Posterior cingulate gyrus (tissue), 11 donors: ENCODE results near the gene MROH2A.

Experiments used
- DNase-seq, 10 donors: peaks; one replicate each; pipeline versions ENCODE4 v3.0.0 to v3.0.0-alpha.2; 2020 to 2021; ENCODE audit warnings: mixed read lengths in 3 of 10
- intact Hi-C: fragments of 100-400 bp; cut with DNase I; formaldehyde crosslinking; loops from one replicate; pipeline ENCODE4 v1.15.1; 2023

MROH2A gene

DNA sequence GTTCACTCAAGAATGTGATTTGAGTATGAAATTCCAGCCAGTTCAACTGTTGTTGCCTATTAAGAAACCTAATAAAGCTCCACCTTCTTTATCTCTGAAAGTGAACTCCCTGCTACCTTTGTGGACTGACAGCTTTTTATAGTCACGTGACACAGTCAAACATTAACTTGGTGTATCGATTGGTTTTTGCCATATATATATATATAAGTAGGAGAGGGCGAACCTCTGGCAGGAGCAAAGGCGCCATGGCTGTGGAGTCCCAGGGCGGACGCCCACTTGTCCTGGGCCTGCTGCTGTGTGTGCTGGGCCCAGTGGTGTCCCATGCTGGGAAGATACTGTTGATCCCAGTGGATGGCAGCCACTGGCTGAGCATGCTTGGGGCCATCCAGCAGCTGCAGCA, 18.1 kb upstream of the MROH2A start, which contains the start of gene UGT1A1:
TSS of gene UGT1A1 (plus strand) at position 228 of the 400 bp plus-strand sequence. CDS start at position 246, 18 bp downstream.
- DNase-seq = no peak
- intact Hi-C loops = no loop called here

DNA sequence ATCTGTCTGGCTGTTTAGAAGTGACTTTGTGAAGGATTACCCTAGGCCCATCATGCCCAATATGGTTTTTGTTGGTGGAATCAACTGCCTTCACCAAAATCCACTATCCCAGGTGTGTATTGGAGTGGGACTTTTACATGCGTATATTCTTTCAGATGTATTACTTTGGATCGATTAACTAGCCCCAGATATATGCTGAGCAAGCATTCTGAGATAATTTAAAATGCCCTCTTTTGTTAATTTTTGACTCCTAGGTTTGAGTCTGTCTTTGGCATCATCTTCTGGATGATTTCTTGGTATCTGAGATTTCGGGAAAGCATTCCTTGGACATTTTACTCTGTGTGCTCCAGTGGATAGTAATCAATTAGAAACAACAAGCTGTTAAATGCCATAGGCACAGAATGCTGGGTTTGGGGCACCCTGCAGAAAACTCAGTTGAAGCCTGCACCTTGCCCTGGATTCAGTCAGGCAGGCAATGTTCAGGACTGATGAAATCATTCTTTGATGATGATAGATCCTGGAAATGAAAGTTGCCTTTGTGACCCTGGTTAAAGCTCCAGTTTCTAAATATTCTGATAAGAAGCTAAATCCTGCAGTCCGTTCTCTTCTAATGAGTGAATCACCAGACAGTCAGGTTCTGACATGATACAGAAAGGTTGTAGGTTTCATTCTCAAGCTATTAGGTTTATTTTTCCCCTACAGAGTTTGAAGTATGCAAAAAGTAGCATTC, 16.9 kb upstream of the MROH2A start:
- intact Hi-C loops = no loop called here
- no peak for DNase-seq

GRCh38 chr2:233764264-233764663, 13.9 kb upstream of the MROH2A start:
- intact Hi-C loops = no loop called here
- no peak for DNase-seq

DNA sequence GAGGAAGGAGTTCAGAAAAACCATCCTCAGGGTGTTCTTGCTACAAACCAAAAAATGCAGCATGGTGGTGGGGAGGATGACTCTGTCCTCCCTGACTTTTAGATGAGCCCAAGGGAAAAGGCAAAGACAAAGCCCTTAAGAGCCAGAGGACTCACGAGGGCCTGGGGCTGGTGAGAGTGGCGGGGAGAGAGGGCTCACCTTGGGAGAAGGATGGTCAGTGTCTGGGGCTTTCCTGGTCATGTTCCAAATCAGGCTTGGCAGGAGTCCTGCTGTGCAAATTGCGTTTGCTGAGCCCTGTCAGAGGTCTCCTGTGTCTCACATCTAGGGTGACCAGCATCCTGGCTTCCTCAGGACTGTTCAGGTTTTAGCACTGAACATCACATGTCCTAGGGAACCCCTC, 13.4 kb upstream of the MROH2A start:
- no peak for DNase-seq
- intact Hi-C loops = no loop called here

GRCh38 chr2:233766416-233766815, 11.7 kb upstream of the MROH2A start:
- no peak for DNase-seq
- intact Hi-C loops = no loop called here

DNA sequence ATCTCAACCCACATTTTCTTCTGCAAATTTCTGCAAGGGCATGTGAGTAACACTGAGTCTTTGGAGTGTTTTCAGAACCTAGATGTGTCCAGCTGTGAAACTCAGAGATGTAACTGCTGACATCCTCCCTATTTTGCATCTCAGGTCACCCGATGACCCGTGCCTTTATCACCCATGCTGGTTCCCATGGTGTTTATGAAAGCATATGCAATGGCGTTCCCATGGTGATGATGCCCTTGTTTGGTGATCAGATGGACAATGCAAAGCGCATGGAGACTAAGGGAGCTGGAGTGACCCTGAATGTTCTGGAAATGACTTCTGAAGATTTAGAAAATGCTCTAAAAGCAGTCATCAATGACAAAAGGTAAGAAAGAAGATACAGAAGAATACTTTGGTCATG, 10.1 kb upstream of the MROH2A start:
- DNase-seq = no peak
- intact Hi-C loops = no loop called here

GRCh38 chr2:233769260-233769659, 8.9 kb upstream of the MROH2A start:
- intact Hi-C loops = no loop called here

GRCh38 chr2:233772153-233772552, 6.0 kb upstream of the MROH2A start:
- intact Hi-C loops = no loop called here
- no peak for DNase-seq

More at GRCh38 chr2:233769260-233769659, 8.9 kb upstream of the MROH2A start:
- DNase-seq = no peak

GRCh38 chr2:233772583-233772982, 5.5 kb upstream of the MROH2A start:
- no peak for DNase-seq
- intact Hi-C loops = no loop called here

- intact Hi-C loops = no loop called here
- DNase-seq = no peak
Measured at GRCh38 chr2:233773854-233774253, 4.3 kb upstream of the MROH2A start.

- no peak for DNase-seq
- intact Hi-C loops = no loop called here
Measured at GRCh38 chr2:233775414-233775813, 2.7 kb upstream of the MROH2A start.

- intact Hi-C loops = no loop called here
- no peak for DNase-seq
Measured at GRCh38 chr2:233779722-233780121, 1.6 kb downstream of the MROH2A start.

DNA sequence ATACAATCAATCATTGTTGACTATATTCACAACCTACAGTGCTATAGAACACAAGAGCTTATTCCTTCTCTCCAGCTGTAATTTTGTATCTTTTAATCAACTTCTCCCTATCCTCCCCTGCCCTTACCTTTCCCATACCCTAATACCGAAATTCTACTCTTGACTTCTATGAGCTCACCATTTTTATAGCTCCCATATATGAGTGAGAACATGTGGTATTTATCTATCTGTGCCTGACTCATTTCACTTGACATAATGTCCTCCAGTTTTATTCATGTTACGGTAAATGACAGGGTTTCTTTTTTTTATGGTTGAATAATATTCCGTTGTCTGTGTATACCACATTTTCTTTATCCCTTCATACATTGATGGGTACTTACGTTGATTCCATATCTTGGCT, 2.6 kb downstream of the MROH2A start:
- intact Hi-C loops = no loop called here
- DNase-seq = no peak

- intact Hi-C loops = no loop called here
- no peak for DNase-seq
Measured at GRCh38 chr2:233789554-233789953, 11.4 kb downstream of the MROH2A start.

DNA sequence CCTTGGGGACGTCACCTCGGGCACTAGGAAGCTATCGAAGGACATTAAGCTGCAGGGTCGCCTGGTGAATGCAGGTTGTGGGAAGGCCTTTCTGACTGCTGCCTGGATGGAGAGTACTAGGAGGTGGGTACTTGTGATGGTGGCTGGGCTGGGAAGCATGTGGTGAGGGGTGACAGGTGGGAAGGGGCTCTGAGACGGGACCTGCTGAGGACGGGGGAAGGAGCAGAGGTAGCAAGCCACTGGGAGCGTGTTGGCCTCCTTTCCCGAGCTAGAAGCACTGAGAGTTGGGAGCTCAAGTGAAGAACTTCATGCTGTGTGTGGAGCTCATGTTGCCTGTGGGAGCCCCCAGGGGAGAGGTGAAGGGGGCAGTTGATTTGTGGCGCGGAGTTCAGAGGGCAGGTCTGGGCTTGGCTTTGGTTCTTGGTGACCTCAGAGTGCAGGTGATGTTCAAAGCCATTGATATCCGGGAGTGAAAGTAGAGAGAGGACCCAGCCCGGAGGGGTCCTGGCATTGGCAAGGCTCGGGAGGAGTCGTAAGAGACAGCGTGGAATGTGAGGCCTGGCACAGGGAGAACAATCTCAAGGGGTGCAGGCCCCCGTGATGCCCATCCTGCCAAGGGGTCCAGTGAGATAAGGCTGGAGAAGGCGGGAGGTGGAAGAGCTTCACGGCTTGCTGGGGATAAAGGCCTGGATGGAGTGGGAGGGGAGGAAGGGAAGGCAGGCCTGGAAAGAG, 13.2 kb downstream of the MROH2A start:
- DNase-seq = no peak
- intact Hi-C loops = no loop called here

DNA sequence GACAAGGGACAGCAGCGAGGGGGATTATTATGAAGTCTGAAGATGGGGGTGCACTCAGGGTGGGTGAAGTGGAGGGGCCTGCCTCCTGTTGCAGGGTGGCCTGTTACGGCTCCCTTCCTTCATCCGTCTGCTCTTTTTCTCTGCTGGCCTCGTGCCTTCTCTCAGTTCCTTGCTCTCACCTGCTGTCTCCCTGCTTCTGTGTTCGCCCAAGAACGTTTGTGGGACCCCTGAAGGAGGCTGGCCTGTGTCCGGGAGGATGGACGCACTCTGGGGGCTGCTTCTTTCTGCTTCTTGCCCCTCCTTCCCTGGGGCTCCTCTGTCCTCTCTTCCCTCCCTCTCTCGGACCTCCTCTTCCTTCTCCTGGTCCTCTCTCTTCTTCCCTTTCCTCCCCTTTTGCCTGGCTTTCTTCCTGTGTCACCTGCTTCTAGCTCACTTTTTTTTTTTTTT, 13.8 kb downstream of the MROH2A start:
- intact Hi-C loops = no loop called here
- DNase-seq = no peak

DNA sequence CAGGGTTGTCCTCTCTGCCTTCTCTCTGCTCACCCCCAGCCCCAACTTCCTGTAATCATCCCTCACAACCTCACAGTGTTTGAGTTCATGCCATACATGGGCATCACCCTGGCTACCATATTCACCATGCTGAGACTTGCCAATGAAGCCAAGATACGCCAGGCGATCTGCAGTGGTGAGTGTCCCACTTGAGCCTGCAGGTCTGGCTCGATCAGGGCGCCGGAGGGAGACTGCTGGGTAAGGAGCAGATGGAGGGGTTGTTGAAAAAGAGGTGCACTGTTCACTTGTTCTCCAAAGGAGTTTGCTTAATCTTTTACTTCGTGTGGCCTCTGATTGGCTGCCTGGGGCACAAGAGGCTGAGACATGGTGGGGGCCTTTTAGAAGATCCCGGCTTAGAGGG, 14.6 kb downstream of the MROH2A start:
- no peak for DNase-seq
- intact Hi-C loops = no loop called here

- DNase-seq = no peak
- intact Hi-C loops = no loop called here
Measured at GRCh38 chr2:233793465-233794127, 15.5 kb downstream of the MROH2A start.

DNA sequence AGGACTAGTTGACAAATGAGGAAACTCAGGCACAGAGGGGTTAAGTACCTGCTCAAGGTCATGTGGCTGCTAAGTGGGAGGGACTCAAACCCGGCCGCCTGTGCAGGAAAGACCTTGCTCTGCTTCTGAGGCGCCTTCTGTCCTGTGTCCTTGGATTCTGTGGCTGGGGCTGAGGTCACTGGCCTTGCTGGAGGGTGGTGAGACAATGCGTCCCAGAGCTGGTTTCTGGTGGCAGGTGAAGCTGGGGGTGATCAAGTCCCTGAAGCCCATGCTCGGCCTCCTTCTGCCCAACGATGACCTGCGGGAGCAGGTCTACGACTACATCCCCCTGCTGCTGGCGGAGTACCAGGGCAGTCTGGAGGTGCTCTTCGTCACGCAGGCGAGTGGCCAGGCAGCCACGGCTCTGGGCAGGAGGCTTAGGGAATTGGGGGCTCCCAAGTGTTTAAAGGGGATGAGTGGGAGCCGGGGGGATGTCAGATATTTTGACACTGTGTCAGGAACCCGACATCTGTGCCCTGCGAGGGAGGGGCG, 16.1 kb downstream of the MROH2A start:
- intact Hi-C loops = no loop called here
- no peak for DNase-seq

DNA sequence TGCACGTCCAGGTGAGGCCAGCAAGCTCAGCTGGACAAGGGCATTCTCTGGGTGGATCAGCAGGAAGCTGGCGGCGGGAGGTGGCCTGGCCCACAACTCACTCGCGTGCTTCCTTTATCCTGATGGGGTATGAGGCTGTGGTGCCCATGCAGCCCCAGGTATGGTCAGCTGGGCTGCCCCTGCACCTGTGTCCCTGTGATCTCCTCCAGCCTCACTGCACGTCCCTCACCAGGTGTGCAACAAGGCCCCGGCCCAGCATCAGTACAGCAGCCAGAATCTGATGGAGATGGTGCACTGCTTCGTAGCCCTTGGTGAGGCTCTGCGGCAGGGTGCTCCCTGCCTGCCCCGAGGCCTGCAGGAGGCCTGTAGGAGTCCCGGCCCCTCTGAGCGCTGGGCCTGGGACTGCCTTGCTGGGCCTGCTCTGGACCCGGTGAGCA, 17.6 kb downstream of the MROH2A start:
- intact Hi-C loops = no loop called here
- no peak for DNase-seq

GRCh38 chr2:233796254-233796653, 18.1 kb downstream of the MROH2A start:
- DNase-seq = no peak
- intact Hi-C loops = no loop called here
